ENCODE results near the gene SURF2.

- TF ChIP-seq CTCF (IDR thresholded peaks at IDR 0.05) (peak in 1 of 4 donors; percentile 6), POLR2A (IDR thresholded peaks at IDR 0.05) (no peak)
These were observed 431 bp upstream of the SURF2 start for GRCh38 chr9:133355881-133356357.

All from right lobe of liver (tissue), 4 donors.